H9 (cell line): ENCODE measurements around the gene SRPK1. TPM values are rescaled to one million over a fixed set of nuclear protein-coding genes. Genes with fewer than 3 reads are reported as not detected.

Experiments used
- DNase-seq: peaks from one replicate; pipeline ENCODE4 v3.0.0-alpha.2; 2017
- H2AFZ ChIP-seq: one replicate; pipeline ENCODE4 v1.6.1; 2013; ENCODE audit warnings: mild to moderate bottlenecking, low read length, control low read depth, moderate library complexity
- H2AK5ac ChIP-seq: 2 replicates; pipeline ENCODE4 v1.6.1; 2013; ENCODE audit warnings: low read length, control low read depth, mixed read lengths; ENCODE audit not compliant: insufficient read length
- H2BK120ac ChIP-seq: one replicate; pipeline ENCODE4 v1.6.1; 2013; ENCODE audit warnings: low read depth, mild to moderate bottlenecking, low read length, control low read depth, inconsistent platforms; ENCODE audit not compliant: poor library complexity, severe bottlenecking
- H2BK12ac ChIP-seq: 2 replicates; pipeline ENCODE4 v1.6.1; 2013; ENCODE audit warnings: low read length, control low read depth, mixed read lengths, low read depth; ENCODE audit not compliant: insufficient read length
- H2BK15ac ChIP-seq: 2 replicates; pipeline ENCODE4 v1.6.1; 2013; ENCODE audit warnings: low read depth, low read length, control low read depth
- H2BK20ac ChIP-seq: one replicate; pipeline ENCODE4 v1.6.1; 2013; ENCODE audit warnings: low read depth, mild to moderate bottlenecking, low read length, control low read depth, inconsistent platforms; ENCODE audit not compliant: poor library complexity, severe bottlenecking
- H2BK5ac ChIP-seq: 2 replicates; pipeline ENCODE4 v1.6.1; 2013; ENCODE audit warnings: low read length, control low read depth, mixed read lengths; ENCODE audit not compliant: insufficient read length
- H3K14ac ChIP-seq: 2 replicates; pipeline ENCODE4 v1.6.1; 2013; ENCODE audit warnings: low read length, control low read depth; ENCODE audit not compliant: insufficient read depth
- H3K18ac ChIP-seq: 2 replicates; pipeline ENCODE4 v1.6.1; 2013; ENCODE audit warnings: low read depth, mild to moderate bottlenecking, mixed read lengths, low read length, control low read depth; ENCODE audit not compliant: insufficient read length
- H3K23ac ChIP-seq: 2 replicates; pipeline ENCODE4 v1.6.1; 2013; ENCODE audit warnings: low read length, control low read depth, mixed read lengths, low read depth; ENCODE audit not compliant: insufficient read length
- H3K23me2 ChIP-seq: 2 replicates; pipeline ENCODE4 v1.6.1; 2013; ENCODE audit warnings: low read depth, mild to moderate bottlenecking, mixed read lengths, low read length, control low read depth; ENCODE audit not compliant: insufficient read length, poor library complexity, severe bottlenecking
- H3K27ac ChIP-seq: 2 replicates; pipeline ENCODE4 v1.5.1; 2013; ENCODE audit warnings: low read length, control low read depth, mixed read lengths, low read depth; ENCODE audit not compliant: insufficient read length
- H3K27me3 ChIP-seq: 2 replicates; pipeline ENCODE4 v1.6.1; 2013; ENCODE audit warnings: low read length, control low read depth, inconsistent platforms; ENCODE audit not compliant: insufficient read depth
- H3K4ac ChIP-seq: 2 replicates; pipeline ENCODE4 v1.6.1; 2013; ENCODE audit warnings: low read depth, mild to moderate bottlenecking, control low read depth, inconsistent platforms, low read length, moderate library complexity
- H3K4me1 ChIP-seq: 2 replicates; pipeline ENCODE4 v1.6.1; 2013; ENCODE audit warnings: low read length, control low read depth, inconsistent platforms; ENCODE audit not compliant: insufficient read depth
- H3K4me2 ChIP-seq: 2 replicates; pipeline ENCODE4 v1.6.1; 2013; ENCODE audit warnings: low read length, control low read depth, mixed read lengths; ENCODE audit not compliant: insufficient read length, insufficient read depth
- H3K56ac ChIP-seq: 2 replicates; pipeline ENCODE4 v1.6.1; 2013; ENCODE audit warnings: low read depth, mild to moderate bottlenecking, mixed read lengths, low read length, control low read depth; ENCODE audit not compliant: insufficient read length
- H3K79me1 ChIP-seq: 2 replicates; pipeline ENCODE4 v1.6.1; 2013; ENCODE audit warnings: low read depth, mild to moderate bottlenecking, moderate library complexity, low read length, control low read depth, inconsistent platforms; ENCODE audit not compliant: insufficient read depth, poor library complexity, severe bottlenecking
- H3K79me2 ChIP-seq: 2 replicates; pipeline ENCODE4 v1.6.1; 2013; ENCODE audit warnings: low read length, control low read depth, inconsistent platforms; ENCODE audit not compliant: insufficient read depth
- H3K9ac ChIP-seq: 2 replicates; pipeline ENCODE4 v1.6.1; 2013; ENCODE audit warnings: low read length, control low read depth, mixed read lengths; ENCODE audit not compliant: insufficient read length; ENCODE audit errors: extremely low read depth
- H3K9me3 ChIP-seq: one replicate; pipeline ENCODE4 v1.6.1; 2013; ENCODE audit warnings: low read depth, low read length, inconsistent platforms; ENCODE audit not compliant: control insufficient read depth
- H3T11ph ChIP-seq: one replicate; pipeline ENCODE4 v1.6.1; 2013; ENCODE audit warnings: mild to moderate bottlenecking, low read length, control low read depth, inconsistent platforms
- H4K20me1 ChIP-seq: one replicate; pipeline ENCODE4 v1.6.1; 2013; ENCODE audit not compliant: control insufficient read depth, insufficient read length, insufficient read depth
- H4K5ac ChIP-seq: 2 replicates; pipeline ENCODE4 v1.6.1; 2013; ENCODE audit warnings: low read depth, mild to moderate bottlenecking, mixed read lengths, low read length, control low read depth; ENCODE audit not compliant: insufficient read length
- H4K8ac ChIP-seq: replicated peaks from 2 replicates; pipeline ENCODE4 v1.6.1; 2013; ENCODE audit warnings: low read length, control low read depth, mixed read lengths, low read depth; ENCODE audit not compliant: insufficient read length
- H4K91ac ChIP-seq: 2 replicates; pipeline ENCODE4 v1.6.1; 2013; ENCODE audit warnings: low read depth, mild to moderate bottlenecking, moderate library complexity, mixed read lengths, low read length, control low read depth; ENCODE audit not compliant: insufficient read length
- H3K27ac Mint-ChIP-seq, 3 experiments: 2 replicates in 2 of 3; 3 replicates in 1 of 3; pipeline ENCODE4 v1.8.0; 2020 to 2021; ENCODE audit warnings: mixed read lengths in 3 of 3, mild to moderate bottlenecking in 1 of 3, moderate library complexity in 1 of 3
- H3K27me3 Mint-ChIP-seq: 2 replicates; pipeline ENCODE4 v1.8.0; 2021; ENCODE audit warnings: low read depth, mild to moderate bottlenecking, moderate library complexity, mixed read lengths
- H3K36me3 Mint-ChIP-seq, 3 experiments: 2 replicates in 2 of 3; 3 replicates in 1 of 3; pipeline ENCODE4 v1.8.0; 2020 to 2021; ENCODE audit warnings: low read depth in 3 of 3, mixed read lengths in 3 of 3; ENCODE audit not compliant: insufficient read depth in 1 of 3
- H3K4me1 Mint-ChIP-seq, 2 experiments: 2 replicates each; pipeline ENCODE4 v1.8.0; 2020; ENCODE audit warnings: mixed read lengths in 2 of 2
- H3K4me3 Mint-ChIP-seq, 2 experiments: 2 replicates in 1 of 2; 3 replicates in 1 of 2; pipeline ENCODE4 v1.8.0; 2020 to 2021; ENCODE audit warnings: mild to moderate bottlenecking in 2 of 2, mixed read lengths in 2 of 2, moderate library complexity in 1 of 2
- H3K9me3 Mint-ChIP-seq, 2 experiments: 2 replicates in 1 of 2; 3 replicates in 1 of 2; pipeline ENCODE4 v1.8.0; 2020; ENCODE audit warnings: mild to moderate bottlenecking in 2 of 2, mixed read lengths in 2 of 2, moderate library complexity in 1 of 2
- CTCF ChIP-seq: fragments of 200-600 bp; sonication (generic); conservative IDR thresholded peaks from 3 replicates; pipeline ENCODE4 v1.8.0; 2021; ENCODE audit warnings: antibody characterized with exemption, mild to moderate bottlenecking
- WGBS: extraction: QIAGEN DNeasy Blood & Tissue Kit; methylation state at CpG from one replicate; pipeline ENCODE4 v1.1.7; 2013; ENCODE audit warnings: missing lambda C conversion rate, low lambda C conversion rate, mixed read lengths; ENCODE audit not compliant: insufficient read length; ENCODE audit errors: extremely low coverage; 5-methylcytosine and 5-hydroxymethylcytosine counted together
- total RNA-seq: library from RNA; stranded (reverse); gene quantifications from 2 replicates; pipeline ENCODE4 v1.2.1, GENCODE V29; 2021

SRPK1 gene
- total RNA-seq, 1 experiment from 2014 or later, result 93.2 TPM

- Histone ChIP-seq H2BK15ac (no peak overlapping the region), H2BK12ac (no peak overlapping the region), H3K27ac (no peak overlapping the region), H3K4me2 (no peak overlapping the region), H2AFZ (no peak overlapping the region), H2BK120ac (no peak overlapping the region), H4K91ac (no peak overlapping the region), H4K20me1 (no peaks in the 10 kb centered on the region), H3K4me1 (no peaks in the 10 kb centered on the region), H4K5ac (no peak overlapping the region), H3K14ac (no peak overlapping the region), H3K79me1 (no peaks in the 10 kb centered on the region), H3K23ac (no peak overlapping the region), H3K9me3 (no peaks in the 10 kb centered on the region), H3K18ac (no peak overlapping the region), H4K8ac (no peak overlapping the region), H2AK5ac (no peak overlapping the region), H2BK5ac (no peak overlapping the region), H3K4ac (no peak overlapping the region), H2BK20ac (no peak overlapping the region), H3K27me3 (no peaks in the 10 kb centered on the region; the same call in 1 of the 2 replicates), H3K9ac (no peak overlapping the region), H3K79me2 (no peaks in the 10 kb centered on the region), H3K56ac (no peak overlapping the region), H3K23me2 (no peaks in the 10 kb centered on the region), H3T11ph (no peak overlapping the region)
- H3K4me1 Mint-ChIP-seq, result peaks cover 9 to 11% of the 10 kb centered on the region in 2 experiments
- no peaks in the 10 kb centered on the region for H3K36me3 Mint-ChIP-seq
- H3K27ac Mint-ChIP-seq, result no peak overlapping the region; a peak in 1 of 7 replicates
- no peaks in the 10 kb centered on the region for H3K9me3 Mint-ChIP-seq
- no peak for TF ChIP-seq CTCF
- WGBS, result no CpG with 5 or more reads among the region's 4 CpGs
- peaks cover 2% of the 10 kb centered on the region; the same call in 1 of the 2 replicates for H3K27me3 Mint-ChIP-seq
- no peak for DNase-seq
- no peak overlapping the region; a peak in 1 of 5 replicates for H3K4me3 Mint-ChIP-seq
Measured at GRCh38 chr6:35967076-35967774, 46.3 kb upstream of the SRPK1 start.
